Measurements from ENCODE around the gene SLC5A6. TPM values are rescaled to one million over a fixed set of nuclear protein-coding genes. Genes with fewer than 3 reads are reported as not detected.
"Not testable (repeated sequence)": the region's sequence is repeated elsewhere in the genome, so short reads cannot be mapped to it uniquely, and the experiment has no call there.

SLC5A6 gene
- total RNA-seq, 2 experiments from 2014 or later: 41.5 to 47.4 TPM

GRCh38 chr2:27182346-27182745 lies 29.7 kb downstream of the SLC5A6 start:
- H3K4me3 Mint-ChIP-seq: no peak overlapping the region
- H3K27me3 Mint-ChIP-seq (ENCODE audit: low read depth): peaks cover 47% of the 10 kb centered on the region
- peaks cover 2% of the 10 kb centered on the region for H3K4me1 Mint-ChIP-seq (ENCODE audit: low read depth)
- POLR2A ChIA-PET: no interaction called here
- CTCF ChIA-PET: no interaction called here
- no peak for ATAC-seq
- H3K9me3 Mint-ChIP-seq (ENCODE audit: insufficient read depth): no peaks in the 10 kb centered on the region
- no peak overlapping the region for H3K27ac Mint-ChIP-seq
- no peaks in the 10 kb centered on the region for H3K36me3 Mint-ChIP-seq (ENCODE audit: low read depth)
- DNase-seq: no peak

GRCh38 chr2:27179344-27180000 lies 32.6 kb downstream of the SLC5A6 start:
- ATAC-seq (no peak), DNase-seq (no peak)
- Mint-ChIP-seq H3K4me1 (ENCODE audit: low read depth) (peaks cover 2% of the 10 kb centered on the region), H3K36me3 (ENCODE audit: low read depth) (no peaks in the 10 kb centered on the region), H3K4me3 (no peak overlapping the region), H3K27me3 (ENCODE audit: low read depth) (peaks cover 43% of the 10 kb centered on the region), H3K9me3 (ENCODE audit: insufficient read depth) (no peaks in the 10 kb centered on the region), H3K27ac (no peak overlapping the region)
- POLR2A ChIA-PET: no interaction called here
- CTCF ChIA-PET: interaction anchor here (1.8 to 2.1 kb wide), 2 partner anchors 9 to 10 kb away, joined by 6 to 11 read pairs; no protein-coding TSS in a partner anchor

- H3K4me1 Mint-ChIP-seq (ENCODE audit: low read depth): no peaks in the 10 kb centered on the region
- ATAC-seq (no peak), DNase-seq (no peak)
- ChIA-PET CTCF (interaction anchor here (1.8 kb wide), 1 partner anchor 9 kb away, joined by 6 read pairs; no protein-coding TSS in a partner anchor), POLR2A (no interaction called here)
- peaks cover 36% of the 10 kb centered on the region for H3K27me3 Mint-ChIP-seq (ENCODE audit: low read depth)
- no peaks in the 10 kb centered on the region for H3K36me3 Mint-ChIP-seq (ENCODE audit: low read depth)
- no peak overlapping the region for H3K4me3 Mint-ChIP-seq
- no peak overlapping the region for H3K27ac Mint-ChIP-seq
- H3K9me3 Mint-ChIP-seq (ENCODE audit: insufficient read depth): no peaks in the 10 kb centered on the region
These were observed 33.6 kb downstream of the SLC5A6 start for GRCh38 chr2:27178469-27178868.

- Mint-ChIP-seq H3K9me3 (ENCODE audit: insufficient read depth) (no peaks in the 10 kb centered on the region), H3K27me3 (ENCODE audit: low read depth) (peaks cover 36% of the 10 kb centered on the region), H3K36me3 (ENCODE audit: low read depth) (no peaks in the 10 kb centered on the region), H3K4me3 (no peak overlapping the region), H3K27ac (no peak overlapping the region), H3K4me1 (ENCODE audit: low read depth) (no peaks in the 10 kb centered on the region)
- ATAC-seq: no peak
- ChIA-PET POLR2A (no interaction called here), CTCF (interaction anchor here (1.8 kb wide), 1 partner anchor 8 kb away, joined by 6 read pairs; no protein-coding TSS in a partner anchor)
- no peak for DNase-seq
These were observed 34.4 kb downstream of the SLC5A6 start for GRCh38 chr2:27177441-27178351.

- CTCF ChIA-PET: interaction anchor here (1.8 kb wide), 1 partner anchor 16 kb away, joined by 8 read pairs; no protein-coding TSS in a partner anchor
These were observed 36.3 kb downstream of the SLC5A6 start for GRCh38 chr2:27175781-27176180.

GRCh38 chr2:27175330-27175729 lies 36.7 kb downstream of the SLC5A6 start:
- CTCF ChIA-PET: interaction anchor here (0.6 to 1.8 kb wide), 2 partner anchors 16 to 216 kb away, joined by 3 to 8 read pairs; no protein-coding TSS in a partner anchor

More at GRCh38 chr2:27175781-27176180, 36.3 kb downstream of the SLC5A6 start:
- not testable (repeated sequence) for H3K36me3 Mint-ChIP-seq (ENCODE audit: low read depth); DNase-seq; ATAC-seq; H3K9me3 Mint-ChIP-seq (ENCODE audit: insufficient read depth); H3K27ac Mint-ChIP-seq; H3K4me3 Mint-ChIP-seq; H3K4me1 Mint-ChIP-seq (ENCODE audit: low read depth)
- POLR2A ChIA-PET: interaction anchor here (0.6 kb wide), 1 partner anchor 38 kb away, joined by 4 read pairs; no protein-coding TSS in a partner anchor
- H3K27me3 Mint-ChIP-seq (ENCODE audit: low read depth): peaks cover 33% of the 10 kb centered on the region

GRCh38 chr2:27174638-27175037 lies 37.4 kb downstream of the SLC5A6 start:
- H3K36me3 Mint-ChIP-seq (ENCODE audit: low read depth): no peaks in the 10 kb centered on the region
- POLR2A ChIA-PET: no interaction called here
- H3K4me1 Mint-ChIP-seq (ENCODE audit: low read depth): peaks cover 2% of the 10 kb centered on the region
- H3K27ac Mint-ChIP-seq: no peak overlapping the region
- DNase-seq (no peak), ATAC-seq (no peak)
- CTCF ChIA-PET: interaction anchor here (0.6 to 1.8 kb wide), 2 partner anchors 17 to 216 kb away, joined by 3 to 8 read pairs; no protein-coding TSS in a partner anchor
- no peaks in the 10 kb centered on the region for H3K9me3 Mint-ChIP-seq (ENCODE audit: insufficient read depth)
- H3K4me3 Mint-ChIP-seq: no peak overlapping the region
- peaks cover 31% of the 10 kb centered on the region for H3K27me3 Mint-ChIP-seq (ENCODE audit: low read depth)

More at GRCh38 chr2:27175330-27175729, 36.7 kb downstream of the SLC5A6 start:
- H3K27me3 Mint-ChIP-seq (ENCODE audit: low read depth): peaks cover 33% of the 10 kb centered on the region
- DNase-seq: no peak
- H3K9me3 Mint-ChIP-seq (ENCODE audit: insufficient read depth): no peaks in the 10 kb centered on the region
- H3K36me3 Mint-ChIP-seq (ENCODE audit: low read depth): no peaks in the 10 kb centered on the region
- ATAC-seq: no peak
- peaks cover 2% of the 10 kb centered on the region for H3K4me1 Mint-ChIP-seq (ENCODE audit: low read depth)
- H3K4me3 Mint-ChIP-seq: no peak overlapping the region
- POLR2A ChIA-PET: interaction anchor here (0.6 kb wide), 2 partner anchors 29 to 38 kb away, joined by 3 to 4 read pairs; no protein-coding TSS in a partner anchor
- H3K27ac Mint-ChIP-seq: no peak overlapping the region

- ChIA-PET CTCF (interaction anchor here (0.9 to 3.5 kb wide), 6 partner anchors 9 to 131 kb away, joined by 3 to 24 read pairs (median 10); partner anchors contain the start of genes PREB and TRIM54), POLR2A (no interaction called here)
- peaks cover 7% of the 10 kb centered on the region for H3K4me1 Mint-ChIP-seq (ENCODE audit: low read depth)
- peaks cover 18% of the 10 kb centered on the region for H3K27me3 Mint-ChIP-seq (ENCODE audit: low read depth)
- H3K27ac Mint-ChIP-seq: no peak overlapping the region
- no peak for ATAC-seq
- DNase-seq: no peak
- no peaks in the 10 kb centered on the region for H3K9me3 Mint-ChIP-seq (ENCODE audit: insufficient read depth)
- no peak overlapping the region for H3K4me3 Mint-ChIP-seq
- H3K36me3 Mint-ChIP-seq (ENCODE audit: low read depth): no peaks in the 10 kb centered on the region
These were observed 40.7 kb downstream of the SLC5A6 start for GRCh38 chr2:27171351-27171848.

GRCh38 chr2:27170581-27171337 lies 41.3 kb downstream of the SLC5A6 start:
- Mint-ChIP-seq H3K27me3 (ENCODE audit: low read depth) (peaks cover 14% of the 10 kb centered on the region), H3K27ac (no peak overlapping the region), H3K4me1 (ENCODE audit: low read depth) (peaks cover 7% of the 10 kb centered on the region), H3K9me3 (ENCODE audit: insufficient read depth) (no peaks in the 10 kb centered on the region), H3K4me3 (no peak overlapping the region), H3K36me3 (ENCODE audit: low read depth) (no peaks in the 10 kb centered on the region)
- ChIA-PET POLR2A (interaction anchor here (1.1 kb wide), 1 partner anchor 9 kb away, joined by 3 read pairs; no protein-coding TSS in a partner anchor), CTCF (interaction anchor here (0.7 to 3.5 kb wide), 16 partner anchors 10 to 209 kb away, joined by 3 to 24 read pairs (median 6); partner anchors contain the start of genes PREB and TRIM54)
- ATAC-seq (no peak), DNase-seq (no peak)

- CTCF ChIA-PET: no interaction called here
- peaks cover 2% of the 10 kb centered on the region for H3K27me3 Mint-ChIP-seq (ENCODE audit: low read depth)
- POLR2A ChIA-PET: interaction anchor here (0.6 kb wide), 1 partner anchor 635 kb away, joined by 3 read pairs; no protein-coding TSS in a partner anchor
- DNase-seq (no peak), ATAC-seq (no peak)
- peaks cover 8% of the 10 kb centered on the region for H3K4me1 Mint-ChIP-seq (ENCODE audit: low read depth)
- no peak overlapping the region for H3K4me3 Mint-ChIP-seq
- H3K36me3 Mint-ChIP-seq (ENCODE audit: low read depth): no peaks in the 10 kb centered on the region
- no peak overlapping the region for H3K27ac Mint-ChIP-seq
- no peaks in the 10 kb centered on the region for H3K9me3 Mint-ChIP-seq (ENCODE audit: insufficient read depth)
These were observed 46.9 kb downstream of the SLC5A6 start for GRCh38 chr2:27164960-27165763.

Data from activated CD8-positive, alpha-beta T cell treated with anti-CD3 and anti-CD28 coated beads, Interleukin-2, amount 10 ng/mL, durations not matched to agents 7 days and 5 days (primary cell).